GM21576 (cell line): Measurements from ENCODE around the gene COL15A1.
"Not testable (repeated sequence)": the region's sequence is repeated elsewhere in the genome, so short reads cannot be mapped to it uniquely, and the experiment has no call there.

Experiments
- ATAC-seq: cut with Tn5 transposase; IDR thresholded peaks from one replicate; pipeline ENCODE4 v1.9.1; 2021; ENCODE audit warnings: mild to moderate bottlenecking, moderate library complexity; ENCODE audit not compliant: unreplicated experiment

The COL15A1 gene

GRCh38 chr9:98943682-98944056 lies at the start of gene COL15A1:
Gene COL15A1, plus strand, starts transcription at chr9:98943907. Its CDS starts 155 bp downstream, at chr9:98944062.
- ATAC-seq: no peak

- no peak for ATAC-seq
Measured at GRCh38 chr9:98894171-98894570, 49.5 kb upstream of the COL15A1 start.

- no peak for ATAC-seq
Measured at GRCh38 chr9:98894761-98895160, 48.9 kb upstream of the COL15A1 start.

- ATAC-seq: no peak
Measured at GRCh38 chr9:98896632-98897031, 47.1 kb upstream of the COL15A1 start.

- ATAC-seq: no peak
Measured at GRCh38 chr9:98897745-98898144, 46.0 kb upstream of the COL15A1 start.

GRCh38 chr9:98899408-98900056 lies 44.2 kb upstream of the COL15A1 start:
- ATAC-seq: no peak

GRCh38 chr9:98900244-98900643 lies 43.5 kb upstream of the COL15A1 start:
- no peak for ATAC-seq

- ATAC-seq: no peak
Measured at GRCh38 chr9:98900725-98901124, 43.0 kb upstream of the COL15A1 start.

GRCh38 chr9:98901843-98902242 lies 41.9 kb upstream of the COL15A1 start:
- ATAC-seq: not testable (repeated sequence)

- no peak for ATAC-seq
Measured at GRCh38 chr9:98902516-98902915, 41.2 kb upstream of the COL15A1 start.

GRCh38 chr9:98902925-98903324 lies 40.8 kb upstream of the COL15A1 start:
- ATAC-seq: no peak

GRCh38 chr9:98903961-98904411 lies 39.7 kb upstream of the COL15A1 start:
- no peak for ATAC-seq

- no peak for ATAC-seq
Measured at GRCh38 chr9:98905015-98905414, 38.7 kb upstream of the COL15A1 start.

- no peak for ATAC-seq
Measured at GRCh38 chr9:98906273-98907040, 37.2 kb upstream of the COL15A1 start.

- no peak for ATAC-seq
Measured at GRCh38 chr9:98907055-98907454, 36.7 kb upstream of the COL15A1 start.

GRCh38 chr9:98908897-98909634 lies 34.6 kb upstream of the COL15A1 start:
- no peak for ATAC-seq

GRCh38 chr9:98909935-98910334 lies 33.8 kb upstream of the COL15A1 start:
- no peak for ATAC-seq

- ATAC-seq: no peak
Measured at GRCh38 chr9:98911042-98911441, 32.7 kb upstream of the COL15A1 start.

- ATAC-seq: not testable (repeated sequence)
Measured at GRCh38 chr9:98911738-98912137, 32.0 kb upstream of the COL15A1 start.

- ATAC-seq: no peak
Measured at GRCh38 chr9:98912450-98912849, 31.3 kb upstream of the COL15A1 start.

- no peak for ATAC-seq
Measured at GRCh38 chr9:98913044-98913443, 30.7 kb upstream of the COL15A1 start.

GRCh38 chr9:98913705-98914104 lies 30.0 kb upstream of the COL15A1 start:
- no peak for ATAC-seq
